SK-N-SH (cell line): ENCODE data around the gene PDCD1. TPM values are rescaled to one million over a fixed set of nuclear protein-coding genes. Genes with fewer than 3 reads are reported as not detected.

Experiments
- CTCF ChIA-PET: fragments of 300-600, 350-600 bp; formaldehyde crosslinking; extraction: SDS; loops from one replicate; lab custom pipeline; 2021; lab: Yijun Ruan, JAX
- POLR2A ChIA-PET: fragments of 350-600 bp; sonication (Branson Sonifier 250); formaldehyde crosslinking; extraction: SDS; loops from one replicate; lab custom pipeline; 2020; ENCODE audit warnings: antibody characterized with exemption, inconsistent platforms; lab: Yijun Ruan, JAX
- DNase-seq: peaks from one replicate; pipeline ENCODE4 v3.0.0; 2012
- H2AFZ ChIP-seq: fragments of 200-600 bp; sonication (generic); 2 replicates; pipeline ENCODE4 v1.8.1; 2016; ENCODE audit warnings: antibody characterized with exemption, mild to moderate bottlenecking, low read depth
- H3F3A ChIP-seq: fragments of 200-600 bp; sonication (generic); replicated peaks from 2 replicates; pipeline ENCODE3; 2016; ENCODE audit warnings: antibody characterized with exemption, mild to moderate bottlenecking; ENCODE audit not compliant: insufficient read depth
- H3K27ac ChIP-seq, 2 experiments: fragments of 200-500 bp in 1 of 2; fragments of 200-600 bp in 1 of 2; sonication (Bioruptor generic) in 1 of 2; sonication (generic), shearing (Covaris generic) in 1 of 2; 2 replicates each; pipeline versions ENCODE4 v1.5.1 to v1.6.1; 2014 to 2016; ENCODE audit warnings: low read depth in 2 of 2, inconsistent platforms in 1 of 2, low read length in 1 of 2, mild to moderate bottlenecking in 1 of 2, mixed read lengths in 1 of 2
- H3K27me3 ChIP-seq: fragments of 200-600 bp; sonication (generic), shearing (Covaris generic); 2 replicates; pipeline ENCODE4 v1.6.1; 2016; ENCODE audit warnings: mixed run types; ENCODE audit not compliant: insufficient read depth
- H3K36me3 ChIP-seq, 2 experiments: fragments of 200-500 bp in 1 of 2; fragments of 200-600 bp in 1 of 2; sonication (Bioruptor generic) in 1 of 2; sonication (generic) in 1 of 2; replicated peaks in 1 of 2; 2 replicates each; pipeline versions ENCODE3 to v1.5.1; 2014 to 2016; ENCODE audit warnings: low read length in 1 of 2, mild to moderate bottlenecking in 1 of 2; ENCODE audit not compliant: insufficient read depth in 2 of 2, control insufficient read depth in 1 of 2
- H3K4me1 ChIP-seq, 2 experiments: fragments of 200-500 bp in 1 of 2; fragments of 200-600 bp in 1 of 2; sonication (Bioruptor generic) in 1 of 2; sonication (generic), shearing (Covaris generic) in 1 of 2; 2 replicates each; pipeline versions ENCODE4 v1.5.1 to v1.6.1; 2014 to 2016; ENCODE audit warnings: low read depth in 1 of 2, low read length in 1 of 2, mixed run types in 1 of 2; ENCODE audit not compliant: insufficient read depth in 2 of 2, control insufficient read depth in 1 of 2
- H3K4me2 ChIP-seq: fragments of 200-600 bp; sonication (generic), shearing (Covaris generic); 2 replicates; pipeline ENCODE4 v1.6.1; 2017; ENCODE audit warnings: mixed run types
- H3K4me3 ChIP-seq, 2 experiments: fragments of 200-500 bp in 1 of 2; fragments of 200-600 bp in 1 of 2; sonication (Bioruptor generic) in 1 of 2; sonication (generic), shearing (Covaris generic) in 1 of 2; 2 replicates each; pipeline versions ENCODE4 v1.5.1 to v1.8.1; 2014 to 2016; ENCODE audit warnings: low read depth in 2 of 2, inconsistent platforms in 1 of 2, low read length in 1 of 2, mild to moderate bottlenecking in 1 of 2, mixed read lengths in 1 of 2, moderate library complexity in 1 of 2
- H3K79me2 ChIP-seq: fragments of 200-600 bp; sonication (generic); 2 replicates; pipeline ENCODE4 v1.8.1; 2017; ENCODE audit warnings: mild to moderate bottlenecking; ENCODE audit not compliant: insufficient read depth
- H3K9ac ChIP-seq: fragments of 200-600 bp; sonication (generic); 2 replicates; pipeline ENCODE4 v1.6.1; 2017; ENCODE audit warnings: mixed run types
- H3K9me2 ChIP-seq: fragments of 200-600 bp; sonication (generic); 2 replicates; pipeline ENCODE4 v1.6.1; 2017; ENCODE audit warnings: mixed run types
- H3K9me3 ChIP-seq: fragments of 200-600 bp; sonication (generic); 2 replicates; pipeline ENCODE4 v1.6.1; 2017; ENCODE audit warnings: mixed run types, mild to moderate bottlenecking, moderate library complexity
- H4K20me1 ChIP-seq: fragments of 200-600 bp; sonication (generic); 2 replicates; pipeline ENCODE4 v1.6.1; 2017; ENCODE audit warnings: mild to moderate bottlenecking, mixed run types; ENCODE audit not compliant: insufficient read depth
- EZH2phosphoT487 ChIP-seq: fragments of 200-600 bp; sonication (generic); IDR thresholded peaks from 2 replicates; pipeline ENCODE4 v1.6.1; 2017; ENCODE audit warnings: low read depth, mixed run types, mild to moderate bottlenecking, antibody characterized with exemption, moderate library complexity, borderline replicate concordance
- FOXJ3 ChIP-seq: sonication (generic); formaldehyde crosslinking; IDR thresholded peaks from 2 replicates; pipeline ENCODE4 v1.5.1; 2020; ENCODE audit warnings: mild to moderate bottlenecking, missing genetic modification reagents
- GABPA ChIP-seq: IDR thresholded peaks from 2 replicates; pipeline ENCODE4 v1.4.0; 2012; ENCODE audit warnings: low read depth, mild to moderate bottlenecking
- IRF3 ChIP-seq: fragments of 150-350 bp; IDR thresholded peaks from 2 replicates; pipeline ENCODE4 v1.6.1; 2016; ENCODE audit warnings: mild to moderate bottlenecking, low read depth, low read length
- MEF2A ChIP-seq: IDR thresholded peaks from 2 replicates; pipeline ENCODE4 v1.4.0; 2012; ENCODE audit warnings: low read depth, borderline replicate concordance
- MXI1 ChIP-seq: IDR thresholded peaks from 2 replicates; pipeline ENCODE4 v1.6.1; 2012; ENCODE audit warnings: mild to moderate bottlenecking, low read depth, low read length, improper control_type of control experiment
- NFIC ChIP-seq: IDR thresholded peaks from 2 replicates; pipeline ENCODE4 v1.4.0; 2012; ENCODE audit warnings: borderline replicate concordance
- NRF1 ChIP-seq: IDR thresholded peaks from 2 replicates; pipeline ENCODE4 v1.6.1; 2012; ENCODE audit warnings: low read depth, mild to moderate bottlenecking, low read length
- POLR2AphosphoS5 ChIP-seq: IDR thresholded peaks from 2 replicates; pipeline ENCODE4 v1.6.1; 2012; ENCODE audit warnings: low read depth, low read length
- RAD21 ChIP-seq: IDR thresholded peaks from 2 replicates; pipeline ENCODE4 v1.6.1; 2012; ENCODE audit warnings: mild to moderate bottlenecking, low read length
- RFX5 ChIP-seq: IDR thresholded peaks from 2 replicates; pipeline ENCODE4 v1.6.1; 2012; ENCODE audit warnings: mild to moderate bottlenecking, improper control_type of control experiment, low read length
- RXRA ChIP-seq: IDR thresholded peaks from 2 replicates; pipeline ENCODE4 v1.4.0; 2012; ENCODE audit warnings: low read depth, mild to moderate bottlenecking, borderline replicate concordance
- SIN3A ChIP-seq: IDR thresholded peaks from 2 replicates; pipeline ENCODE4 v1.6.1; 2012; ENCODE audit warnings: low read depth, mild to moderate bottlenecking, low read length, moderate library complexity, borderline replicate concordance
- SMC3 ChIP-seq: IDR thresholded peaks from 2 replicates; pipeline ENCODE4 v1.6.1; 2012; ENCODE audit warnings: low read depth, low read length, improper control_type of control experiment
- TAF1 ChIP-seq: IDR thresholded peaks from 2 replicates; pipeline ENCODE4 v1.6.1; 2012; ENCODE audit warnings: low read depth, mild to moderate bottlenecking, low read length, moderate library complexity, borderline replicate concordance
- TEAD4 ChIP-seq: IDR thresholded peaks from 2 replicates; pipeline ENCODE4 v1.4.0; 2012; ENCODE audit warnings: mild to moderate bottlenecking, borderline replicate concordance; ENCODE audit not compliant: insufficient read depth
- USF2 ChIP-seq: fragments of 150-350 bp; IDR thresholded peaks from 2 replicates; pipeline ENCODE4 v1.6.1; 2017; ENCODE audit warnings: antibody characterized with exemption, low read length, low read depth, borderline replicate concordance
- YY1 ChIP-seq: IDR thresholded peaks from 2 replicates; pipeline ENCODE4 v1.4.0; 2012; ENCODE audit warnings: low read depth, mild to moderate bottlenecking
- WGBS: methylation state at CpG from one replicate; pipeline ENCODE4 v1.1.6; 2017; ENCODE audit warnings: low lambda C conversion rate; 5-methylcytosine and 5-hydroxymethylcytosine counted together
- polyA plus RNA-seq, 3 experiments: library from polyadenylated mRNA; depleted of rRNA; stranded (reverse); fragments of >200 nt; gene quantifications; 2 replicates each; pipeline ENCODE4 v1.2.3, GENCODE V29; 2012

PDCD1 gene
- polyA plus RNA-seq, 1 of the 3 experiments (the other 2 are of a cell fraction) = not detected

- Histone ChIP-seq H3K27me3 (no peaks in the 10 kb centered on the region), H3K9ac (no peak overlapping the region), H3K79me2 (no peaks in the 10 kb centered on the region), H3K4me3 (no peak overlapping the region)
- TF ChIP-seq SIN3A (no peak), USF2 (no peak), NRF1 (no peak), NFIC (no peak), GABPA (no peak), RAD21 (peak; percentile 45), SMC3 (peak; percentile 8; the same call in 1 of the 2 replicates)
- TF ChIP-seq, all 33 proteins: peak for 2
- CTCF ChIA-PET = interaction anchor here (0.6 to 1.9 kb wide), 10 partner anchors 10 to 185 kb away, joined by 3 to 9 read pairs (median 4); partner anchors contain the start of genes D2HGDH and ING5
- WGBS = 64% methylated on average over 7 of the region's 27 CpGs
- no peak overlapping the region for H3K4me2 ChIP-seq
- H3K9me2 ChIP-seq = no peaks in the 10 kb centered on the region
- no peak overlapping the region for H3K27ac ChIP-seq
- H3K36me3 ChIP-seq = no peaks in the 10 kb centered on the region
- H3K9me3 ChIP-seq = no peaks in the 10 kb centered on the region
- no peaks in the 10 kb centered on the region for H4K20me1 ChIP-seq
- no peaks in the 10 kb centered on the region for H3F3A ChIP-seq
- POLR2A ChIA-PET = interaction anchor here (0.6 to 1.2 kb wide), 3 partner anchors 9 to 149 kb away, joined by 3 to 4 read pairs (median 4); partner anchors contain the start of gene ING5
- H3K4me1 ChIP-seq = peaks cover 12 to 32% of the 10 kb centered on the region in 2 experiments; a peak in 3 of 4 replicates
- DNase-seq = peak; percentile 54
- no peak overlapping the region for H2AFZ ChIP-seq
Measured at GRCh38 chr2:241850544-241851324, 8.0 kb downstream of the PDCD1 start.

GRCh38 chr2:241849616-241850543 lies 8.8 kb downstream of the PDCD1 start:
- 74% methylated on average over 13 of the region's 16 CpGs for WGBS

More at GRCh38 chr2:241849616-241850543, 8.8 kb downstream of the PDCD1 start:
- Histone ChIP-seq H3K4me2 (no peak overlapping the region), H3K36me3 (no peaks in the 10 kb centered on the region), H3K27ac (no peak overlapping the region), H3K9me2 (no peaks in the 10 kb centered on the region), H3K79me2 (no peaks in the 10 kb centered on the region), H4K20me1 (no peaks in the 10 kb centered on the region), H3K9me3 (no peaks in the 10 kb centered on the region), H2AFZ (no peak overlapping the region), H3K4me1 (peaks cover 12 to 31% of the 10 kb centered on the region in 2 experiments; a peak in 3 of 4 replicates), H3K9ac (no peak overlapping the region), H3K27me3 (no peaks in the 10 kb centered on the region), H3K4me3 (no peak overlapping the region), H3F3A (no peaks in the 10 kb centered on the region)
- peak; percentile 69 for DNase-seq
- TF ChIP-seq MXI1 = no peak
- TF ChIP-seq RFX5 = no peak
- TF ChIP-seq MEF2A = no peak
- TF ChIP-seq YY1 = no peak
- no peak for TF ChIP-seq TEAD4
- TF ChIP-seq EZH2phosphoT487 = no peak
- TF ChIP-seq RXRA = no peak
- TF ChIP-seq POLR2AphosphoS5 = no peak
- TF ChIP-seq IRF3 = no peak
- TF ChIP-seq RAD21 = no peak
- no peak for TF ChIP-seq TAF1
- no peak for TF ChIP-seq FOXJ3 (CRISPR knock-in tag)
- TF ChIP-seq GABPA = no peak
- ChIA-PET POLR2A (interaction anchor here (0.6 to 1.2 kb wide), 3 partner anchors 10 to 148 kb away, joined by 3 to 4 read pairs (median 4); partner anchors contain the start of gene ING5), CTCF (interaction anchor here (0.8 to 1.9 kb wide), 9 partner anchors 10 to 184 kb away, joined by 3 to 9 read pairs (median 4); partner anchors contain the start of genes D2HGDH and ING5)
